A673 (cell line): ENCODE data around the gene RALGAPA2. TPM values are rescaled to one million over a fixed set of nuclear protein-coding genes. Genes with fewer than 3 reads are reported as not detected.

Source experiments
- BruUV-seq: library from RNA; stranded (reverse); fragments of 400-500 nt; replicated peaks from 2 replicates; lab custom pipeline; 2021; lab: Mats Ljungman, UMichigan
- CTCF ChIA-PET: fragments of 300-600 bp; sonication (Branson Sonifier 250); formaldehyde crosslinking; loops from one replicate; lab custom pipeline; 2022; ENCODE audit warnings: antibody characterized with exemption; lab: Charles Lee
- POLR2A ChIA-PET: fragments of 300-600 bp; sonication (Branson Sonifier 250); formaldehyde crosslinking; loops from one replicate; lab custom pipeline; 2022; ENCODE audit warnings: antibody characterized with exemption; ENCODE audit not compliant: low non-redundant PET; lab: Charles Lee
- DNase-seq: peaks from one replicate; pipeline ENCODE4 v3.0.0-alpha.2; 2015; ENCODE audit warnings: low spot score
- H3K27ac ChIP-seq: fragments of 200-600 bp; sonication (generic); 2 replicates; pipeline ENCODE4 v1.5.1; 2016; ENCODE audit warnings: mixed run types, low read depth, mild to moderate bottlenecking, mixed read lengths, antibody characterized with exemption, low read length; ENCODE audit not compliant: poor library complexity, severe bottlenecking
- H3K27me3 ChIP-seq: fragments of 200-600 bp; sonication (generic); replicated peaks from 2 replicates; pipeline ENCODE4 v1.6.1; 2017; ENCODE audit warnings: mixed run types, low read depth, mild to moderate bottlenecking, mixed read lengths, antibody characterized with exemption, low read length; ENCODE audit not compliant: insufficient read depth, poor library complexity
- H3K36me3 ChIP-seq: fragments of 200-600 bp; sonication (generic); 2 replicates; pipeline ENCODE4 v1.6.1; 2016; ENCODE audit warnings: mixed run types, mild to moderate bottlenecking, mixed read lengths, antibody characterized with exemption, low read length; ENCODE audit not compliant: insufficient read depth, poor library complexity, severe bottlenecking
- H3K4me1 ChIP-seq: fragments of 200-600 bp; sonication (generic); 2 replicates; pipeline ENCODE4 v1.6.1; 2017; ENCODE audit warnings: mixed run types, mild to moderate bottlenecking, mixed read lengths, antibody characterized with exemption, low read length; ENCODE audit not compliant: insufficient read depth, poor library complexity, severe bottlenecking
- H3K4me3 ChIP-seq: fragments of 200-600 bp; sonication (generic); 2 replicates; pipeline ENCODE4 v1.5.1; 2016; ENCODE audit warnings: low read depth, mixed run types, mild to moderate bottlenecking, mixed read lengths, low read length; ENCODE audit not compliant: poor library complexity, severe bottlenecking
- H3K9me3 ChIP-seq: fragments of 200-600 bp; sonication (generic); 2 replicates; pipeline ENCODE4 v1.6.1; 2016; ENCODE audit warnings: mixed run types, low read depth, mild to moderate bottlenecking, mixed read lengths, antibody characterized with exemption, low read length; ENCODE audit not compliant: poor library complexity, severe bottlenecking
- CTCF ChIP-seq: fragments of 300-800, 200-600 bp; sonication (generic); conservative IDR thresholded peaks from 2 replicates; pipeline ENCODE4 v1.5.1; 2017; ENCODE audit warnings: low read depth, mild to moderate bottlenecking, antibody characterized with exemption, low read length, moderate library complexity, mixed read lengths
- EZH2 ChIP-seq: fragments of 200-600 bp; sonication (generic); IDR thresholded peaks from 2 replicates; pipeline ENCODE4 v1.6.1; 2017; ENCODE audit warnings: borderline replicate concordance, low read depth, mild to moderate bottlenecking, mixed read lengths, antibody characterized with exemption, low read length; ENCODE audit not compliant: poor library complexity, severe bottlenecking
- intact Hi-C: fragments of 100-400 bp; cut with micrococcal nuclease; formaldehyde crosslinking; loops from one replicate; pipeline ENCODE4 v1.10.0; 2022; ENCODE audit not compliant: unreplicated experiment
- total RNA-seq: library from RNA; stranded (reverse); gene quantifications from 2 replicates; pipeline ENCODE4 v1.2.3, GENCODE V29; 2021

Gene RALGAPA2
- total RNA-seq, 1 experiment from 2014 or later: 32.4 TPM

DNA sequence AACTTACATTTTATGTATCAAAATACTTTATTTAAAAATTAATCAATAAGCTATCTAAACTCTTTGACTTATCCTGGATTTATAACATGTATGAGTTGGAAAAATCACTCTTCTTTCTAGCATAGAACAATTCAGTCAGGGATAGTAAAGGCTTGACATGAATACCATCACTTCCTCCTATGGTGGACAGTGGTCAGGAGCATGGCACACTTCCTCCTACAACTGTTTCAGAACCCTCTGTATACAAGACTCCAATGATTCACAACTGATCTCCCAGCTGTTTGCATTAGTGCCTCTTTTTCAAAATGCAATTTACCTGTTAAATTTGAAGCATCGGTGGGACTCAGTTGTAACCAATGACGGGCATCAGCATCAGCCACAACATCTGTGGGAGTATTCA is 129.7 kb downstream of the RALGAPA2 start:
- CTCF ChIA-PET: no interaction called here
- Histone ChIP-seq H3K4me1 (no peaks in the 10 kb centered on the region), H3K36me3 (peaks cover 11% of the 10 kb centered on the region), H3K27me3 (no peaks in the 10 kb centered on the region), H3K9me3 (no peaks in the 10 kb centered on the region), H3K27ac (no peak overlapping the region), H3K4me3 (no peak overlapping the region)
- intact Hi-C loops: no loop called here
- no TSS peak for BruUV-seq
- TF ChIP-seq EZH2 (no peak), CTCF (no peak)
- POLR2A ChIA-PET: no interaction called here
- no peak for DNase-seq

- POLR2A ChIA-PET: interaction anchor here (0.6 kb wide), 1 partner anchor 45 kb away, joined by 3 read pairs; no protein-coding TSS in a partner anchor
- CTCF ChIA-PET: no interaction called here
- H3K4me3 ChIP-seq: no peak overlapping the region
- no TSS peak for BruUV-seq
- DNase-seq: no peak
- H3K27me3 ChIP-seq: no peaks in the 10 kb centered on the region
- intact Hi-C loops: no loop called here
- peaks cover 11% of the 10 kb centered on the region for H3K36me3 ChIP-seq
- no peaks in the 10 kb centered on the region for H3K4me1 ChIP-seq
- no peaks in the 10 kb centered on the region for H3K9me3 ChIP-seq
- no peak overlapping the region for H3K27ac ChIP-seq
- no peak for TF ChIP-seq CTCF
- no peak for TF ChIP-seq EZH2
These were observed 132.3 kb downstream of the RALGAPA2 start for GRCh38 chr20:20580139-20580538.

DNA sequence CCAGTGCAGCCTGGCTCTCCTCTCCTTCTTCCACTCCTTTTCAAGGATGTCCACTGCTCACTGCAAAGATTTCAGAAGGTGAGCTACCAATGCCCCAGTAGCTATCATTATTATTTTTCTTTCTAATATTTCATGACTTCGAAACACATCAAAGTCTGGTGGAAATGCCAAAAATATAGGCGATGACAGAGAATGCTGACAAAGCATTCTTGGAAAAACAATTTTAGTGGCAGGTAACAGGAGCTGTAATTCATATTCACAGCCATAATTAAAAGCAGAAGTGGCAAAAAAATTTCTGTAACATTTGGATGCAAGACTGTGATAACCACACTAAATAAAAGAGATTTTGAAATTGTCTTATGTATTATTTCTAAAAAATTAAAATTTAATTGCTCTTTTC is 133.6 kb downstream of the RALGAPA2 start:
- no peak overlapping the region for H3K27ac ChIP-seq
- intact Hi-C loops: no loop called here
- peaks cover 11% of the 10 kb centered on the region for H3K36me3 ChIP-seq
- no peak for DNase-seq
- TF ChIP-seq EZH2: no peak
- TF ChIP-seq CTCF: no peak
- H3K9me3 ChIP-seq: no peaks in the 10 kb centered on the region
- no peak overlapping the region for H3K4me3 ChIP-seq
- H3K27me3 ChIP-seq: no peaks in the 10 kb centered on the region
- POLR2A ChIA-PET: no interaction called here
- no TSS peak for BruUV-seq
- no peaks in the 10 kb centered on the region for H3K4me1 ChIP-seq
- CTCF ChIA-PET: interaction anchor here (0.8 kb wide), 1 partner anchor 15 kb away, joined by 3 read pairs; no protein-coding TSS in a partner anchor
